Occipital lobe (tissue), 2 donors: ENCODE data around the gene PRKD1. TPM values are rescaled to one million over a fixed set of nuclear protein-coding genes. Genes with fewer than 3 reads are reported as not detected.

Source experiments
- DNase-seq: peaks from one replicate; lab custom pipeline; 2025; lab: John Stamatoyannopoulos, UW
- total RNA-seq: library from RNA; depleted of rRNA; stranded (reverse); fragments of >200 nt; gene quantifications from one replicate; pipeline ENCODE4 v1.2.3, GENCODE V29; 2014

PRKD1 gene
- total RNA-seq, 1 donor from 2014 or later: 20.0 TPM

DNA sequence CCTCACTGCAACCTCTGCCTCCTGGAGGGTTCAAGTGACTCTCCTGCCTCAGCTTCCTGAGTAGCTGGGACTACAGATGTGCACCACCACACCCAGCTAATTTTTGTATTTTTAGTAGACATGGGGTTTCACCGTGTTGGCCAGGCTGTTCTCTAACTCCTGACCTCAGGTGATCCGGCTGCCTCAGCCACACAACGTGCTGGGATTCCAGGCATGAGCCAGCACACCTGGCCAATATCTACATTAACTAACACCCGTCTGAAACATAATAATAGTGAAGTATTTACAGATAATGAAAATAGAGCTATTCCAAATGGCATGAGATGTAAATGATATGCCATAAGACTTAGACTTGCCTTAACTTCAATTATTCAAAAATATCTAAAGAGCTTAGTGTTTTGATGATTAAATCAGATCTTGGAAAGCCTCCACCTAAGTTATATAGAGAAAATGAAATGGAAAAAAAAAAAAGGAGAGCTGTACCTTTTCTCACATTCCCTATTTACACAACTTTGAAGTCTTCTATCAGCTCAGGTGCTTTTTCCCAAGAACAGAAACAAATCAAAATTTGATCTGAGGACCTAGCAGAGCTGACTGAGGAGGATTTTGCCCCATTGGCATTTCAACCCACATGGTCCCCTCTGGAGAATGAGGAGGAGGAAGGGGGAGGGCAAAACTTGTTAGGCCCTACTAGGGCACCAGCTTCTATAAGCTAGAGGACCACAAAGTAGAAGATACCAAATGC is 309.2 kb downstream of the PRKD1 start:
- DNase-seq: no peak

DNA sequence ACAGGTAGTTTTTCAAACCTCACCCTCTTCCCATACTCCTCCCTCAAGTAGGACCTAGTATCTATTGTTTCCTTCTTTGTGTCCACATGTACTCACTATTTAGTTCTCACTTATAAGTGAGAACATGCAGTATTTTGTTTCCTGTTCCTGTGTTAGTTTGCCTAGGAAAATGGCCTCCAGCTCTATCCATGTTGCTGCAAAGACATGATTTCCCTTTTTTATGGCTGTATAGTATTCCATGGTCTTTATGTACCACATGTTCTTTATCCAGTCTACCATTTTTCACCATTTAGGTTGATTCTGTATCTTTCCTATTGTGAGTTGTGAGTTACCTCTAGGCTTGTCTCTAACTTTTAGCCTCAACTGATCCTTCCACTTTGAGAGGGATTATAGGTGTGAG is 310.7 kb downstream of the PRKD1 start:
- DNase-seq: no peak

DNA sequence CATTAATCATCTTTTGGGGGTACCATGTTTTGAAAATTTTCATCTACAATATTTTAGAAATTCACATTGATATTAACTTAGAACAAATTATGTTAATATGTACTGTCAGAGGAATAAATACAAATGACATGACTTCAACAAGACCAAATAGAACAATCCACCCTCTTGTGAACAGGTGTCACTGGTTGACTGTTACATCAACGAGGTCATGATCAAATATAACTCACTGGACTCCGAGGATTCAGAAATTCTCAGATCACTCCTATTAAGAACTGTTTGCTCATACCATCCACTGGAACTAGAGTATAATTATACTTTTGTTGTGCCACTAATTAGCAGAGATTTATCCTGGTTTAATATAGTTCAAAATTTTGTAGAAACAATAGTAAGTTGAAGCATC is 318.8 kb downstream of the PRKD1 start:
- no peak for DNase-seq

DNA sequence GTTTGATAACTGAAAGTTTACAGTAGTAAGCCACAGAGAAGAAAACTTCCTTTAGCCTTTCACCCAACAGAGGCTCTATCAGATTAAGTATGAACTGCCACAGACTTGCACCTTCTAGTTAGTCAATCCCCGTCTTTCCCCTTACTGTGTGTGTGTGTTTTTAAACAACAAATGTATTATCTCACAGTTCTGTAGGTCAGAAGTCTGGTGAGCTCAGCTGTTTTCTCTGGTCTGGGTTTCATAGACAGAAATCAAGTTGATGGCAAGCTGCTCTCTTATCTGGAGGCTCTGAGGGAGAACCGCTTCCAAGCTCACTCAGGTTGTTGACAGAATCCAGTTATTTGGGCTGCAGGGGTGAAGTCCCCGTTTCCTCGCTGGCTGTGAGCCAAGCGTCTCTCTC is 320.5 kb downstream of the PRKD1 start:
- no peak for DNase-seq

DNA sequence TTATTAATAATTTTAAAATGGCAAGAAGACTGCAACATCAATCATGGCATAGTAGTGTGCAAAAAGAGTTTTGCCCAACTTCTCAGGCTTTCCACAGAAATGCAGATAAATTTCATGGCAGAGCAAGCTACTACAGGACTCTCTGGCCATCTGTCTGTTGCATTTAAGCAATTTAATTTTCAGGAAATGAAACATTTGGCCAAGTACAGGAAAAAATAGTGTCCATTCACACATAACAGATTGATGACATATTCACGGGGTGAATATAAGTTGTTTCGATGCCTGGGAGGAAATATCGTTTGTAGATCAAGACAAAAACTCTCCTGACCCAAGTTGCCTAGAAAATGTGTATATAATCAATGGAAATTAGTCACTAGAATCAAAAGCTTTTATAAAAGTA is 324.0 kb downstream of the PRKD1 start:
- DNase-seq: no peak

DNA sequence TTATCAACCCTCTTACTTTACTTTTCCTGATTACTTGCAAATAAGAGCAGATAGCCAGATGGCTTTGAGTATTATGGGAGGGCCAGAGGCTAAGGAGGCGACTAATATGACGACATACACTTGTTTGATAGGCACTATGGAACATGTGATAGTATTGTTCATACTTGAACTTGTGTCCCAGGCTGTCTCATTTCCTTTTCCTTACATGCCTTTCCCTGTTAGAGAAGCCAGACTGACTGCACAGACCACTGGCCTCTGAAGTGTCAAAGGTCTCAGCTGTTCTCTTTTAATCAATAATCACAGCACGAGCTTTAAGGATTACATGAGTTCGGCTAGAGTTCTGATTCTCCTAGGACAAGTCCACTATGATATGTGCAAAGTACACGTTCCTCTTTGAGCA is 326.0 kb downstream of the PRKD1 start:
- no peak for DNase-seq

DNA sequence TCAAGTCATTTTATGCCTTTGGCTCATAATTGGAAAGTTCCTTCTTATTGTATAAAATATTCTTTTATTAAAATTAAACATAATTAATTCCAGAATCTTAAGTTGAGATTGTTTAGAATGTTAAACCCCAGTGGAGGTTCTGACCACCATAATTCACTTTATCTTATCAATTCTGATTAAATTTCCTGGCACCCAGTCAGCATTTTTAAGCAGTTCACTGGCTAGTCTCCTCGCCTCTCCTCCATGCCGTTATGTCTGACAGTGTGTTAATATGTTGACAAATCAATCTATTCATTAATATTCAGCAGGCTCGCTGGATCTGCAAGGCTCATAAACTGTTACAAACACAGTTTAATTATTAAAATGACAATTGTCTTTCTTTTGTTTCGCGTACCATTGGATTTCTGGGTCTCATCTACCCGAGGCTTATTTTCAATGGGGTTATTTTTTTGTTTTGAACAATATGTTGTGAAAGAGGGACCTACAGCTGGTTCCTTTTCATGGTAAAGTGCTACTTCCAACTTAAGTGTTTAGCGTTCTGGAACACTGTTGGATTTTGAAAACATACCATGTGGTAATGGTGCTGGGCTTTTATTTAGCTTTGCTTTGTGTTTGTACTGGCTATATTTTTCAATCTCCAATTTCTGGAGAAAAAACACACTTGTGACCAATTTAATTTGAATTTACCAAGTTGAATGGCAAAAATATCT is 339.7 kb downstream of the PRKD1 start:
- no peak for DNase-seq

DNA sequence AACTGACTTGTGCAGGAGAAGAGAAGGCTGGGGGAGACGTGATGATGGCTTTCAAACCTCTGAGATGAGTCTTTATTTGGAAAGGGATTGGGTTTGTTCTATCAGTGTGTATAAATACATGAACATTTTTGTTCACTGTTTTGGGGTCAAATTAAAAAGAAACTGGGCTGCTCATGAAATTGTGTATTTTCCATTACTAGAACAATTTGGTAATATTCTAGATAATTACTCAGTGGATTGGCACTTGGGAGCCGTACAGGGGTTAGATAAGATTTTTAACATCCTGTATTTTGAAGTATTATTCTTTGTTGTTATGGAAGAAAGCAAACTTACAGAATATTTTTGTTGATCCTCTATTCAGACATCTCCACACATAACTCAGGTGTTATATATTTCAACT is 340.6 kb downstream of the PRKD1 start:
- DNase-seq: no peak

DNA sequence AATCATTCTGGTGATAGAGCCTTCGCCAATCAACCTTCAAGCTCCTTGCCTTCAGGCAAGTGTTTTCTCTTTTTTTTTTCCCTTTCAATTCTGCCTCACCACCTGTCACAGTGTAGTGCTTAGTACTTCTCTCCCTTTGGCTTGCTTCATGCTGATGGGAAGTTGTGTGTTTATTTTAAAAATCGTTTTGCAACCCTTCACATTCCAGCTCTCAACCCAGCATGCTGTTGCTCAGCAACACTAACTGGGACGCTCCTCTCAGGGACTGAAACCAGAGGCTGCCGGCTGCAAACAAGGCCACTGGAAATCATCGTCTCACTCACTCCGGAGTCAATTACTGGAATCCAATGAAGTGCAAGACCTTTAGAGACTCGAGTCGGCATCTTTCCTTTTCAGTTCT is 342.7 kb downstream of the PRKD1 start:
- DNase-seq: peak; percentile 65

DNA sequence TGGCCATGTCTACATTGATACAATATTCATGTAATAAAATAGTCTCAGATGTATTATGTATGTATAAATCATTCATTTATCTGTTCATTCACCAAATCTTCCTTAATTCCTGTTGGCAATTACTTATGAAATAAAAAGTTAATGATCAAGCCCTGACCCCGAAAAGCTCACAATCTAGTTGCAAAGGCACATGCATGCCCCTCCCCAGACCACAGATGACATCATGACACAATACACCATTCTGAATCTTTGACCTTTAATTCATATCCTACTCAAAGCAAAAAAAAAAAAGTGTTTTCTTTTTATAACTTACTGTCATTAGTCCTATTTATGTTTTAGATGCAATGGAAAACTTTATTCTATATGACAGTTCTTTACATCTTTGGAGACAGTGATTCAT is 346.9 kb downstream of the PRKD1 start:
- no peak for DNase-seq

DNA sequence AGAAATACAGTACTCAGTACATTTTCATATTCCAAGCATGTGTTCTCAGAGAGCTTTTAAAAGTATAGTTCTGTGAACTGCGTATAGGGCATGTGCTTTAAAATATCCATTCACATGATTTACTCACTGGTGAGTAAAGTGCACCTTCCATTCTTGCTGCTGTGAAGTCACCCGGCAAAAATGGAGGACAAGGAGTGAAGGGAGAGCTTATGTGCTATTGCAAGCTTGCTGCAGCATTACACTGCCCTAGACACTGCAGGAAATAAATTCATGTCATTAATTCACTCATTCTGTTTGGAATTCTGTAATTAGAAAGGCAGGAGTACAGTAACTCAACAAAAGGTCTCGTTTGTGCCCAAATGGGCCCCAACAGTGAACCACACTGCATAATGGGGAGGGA is 347.8 kb downstream of the PRKD1 start:
- no peak for DNase-seq

DNA sequence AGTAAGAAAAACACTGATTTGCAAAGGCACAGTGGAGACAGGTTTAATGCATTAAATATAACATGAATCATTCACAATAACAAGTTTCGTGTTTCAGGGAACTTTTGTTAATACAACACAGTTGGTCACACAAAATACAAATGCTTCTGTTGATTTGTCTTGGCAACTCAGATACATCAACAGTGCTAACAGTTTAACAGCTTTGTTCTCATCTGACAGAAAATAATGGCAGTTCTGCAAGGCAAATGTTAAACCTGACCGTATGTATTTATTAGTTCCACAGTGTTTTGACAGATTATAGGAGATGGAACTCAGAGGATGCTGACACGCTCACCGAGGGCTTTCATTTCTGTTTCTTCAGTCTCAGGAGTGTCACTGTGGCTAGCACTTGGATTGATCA is 350.7 kb downstream of the PRKD1 start:
- DNase-seq: no peak

DNA sequence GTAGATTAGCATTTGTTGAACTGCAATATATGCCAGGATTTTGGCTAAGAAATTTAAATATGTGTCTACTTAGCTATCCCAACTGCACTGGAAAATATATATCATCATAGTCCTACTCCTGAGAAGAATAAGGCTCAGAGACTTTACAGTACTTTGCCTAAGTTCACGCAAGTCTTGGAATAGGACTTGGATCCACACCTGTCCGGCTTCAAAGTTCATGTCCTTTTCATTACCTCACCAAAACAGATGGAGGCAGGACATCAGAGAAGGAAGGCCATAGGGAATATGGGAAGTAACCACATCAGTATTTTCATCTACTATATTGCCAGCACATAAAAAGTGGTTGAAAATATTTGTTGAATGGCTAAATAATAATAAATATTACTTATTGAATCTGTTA is 358.5 kb downstream of the PRKD1 start:
- no peak for DNase-seq

DNA sequence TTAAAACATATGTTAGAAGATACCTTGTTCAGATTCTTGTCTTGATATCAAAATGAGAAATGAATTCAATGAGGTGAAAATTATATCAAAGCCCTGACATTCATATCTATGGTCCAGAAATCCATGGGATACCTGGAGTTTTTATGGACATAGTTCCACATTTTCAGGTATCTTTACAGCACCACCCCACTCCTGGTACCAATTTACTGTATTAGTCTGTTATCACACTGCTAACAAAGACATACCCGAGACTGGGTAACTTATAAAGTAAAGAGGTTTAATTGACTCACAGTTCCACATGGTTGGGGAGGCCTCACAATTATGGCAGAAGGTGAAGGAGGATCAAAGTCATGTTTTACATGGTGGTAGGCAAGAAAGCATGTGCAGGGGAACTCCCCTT is 361.5 kb downstream of the PRKD1 start:
- no peak for DNase-seq

DNA sequence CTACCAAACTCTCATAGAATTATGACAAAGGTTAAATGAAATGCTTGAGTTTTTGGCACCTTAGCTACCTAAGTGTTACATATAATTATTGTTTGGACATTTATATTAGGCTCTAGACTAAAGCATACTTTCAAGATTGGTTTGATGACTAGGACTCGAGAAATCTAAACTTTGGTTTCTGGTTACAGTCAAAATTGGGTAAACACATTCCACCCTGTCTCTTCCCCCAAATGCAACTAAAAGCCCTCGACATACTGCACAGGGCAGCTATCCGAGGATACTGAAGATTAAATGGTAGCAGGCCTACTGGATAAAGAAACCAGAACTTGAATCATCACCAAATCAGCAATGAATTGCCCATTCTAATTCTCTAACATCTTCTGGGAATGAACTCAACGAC is 369.1 kb downstream of the PRKD1 start:
- no peak for DNase-seq

DNA sequence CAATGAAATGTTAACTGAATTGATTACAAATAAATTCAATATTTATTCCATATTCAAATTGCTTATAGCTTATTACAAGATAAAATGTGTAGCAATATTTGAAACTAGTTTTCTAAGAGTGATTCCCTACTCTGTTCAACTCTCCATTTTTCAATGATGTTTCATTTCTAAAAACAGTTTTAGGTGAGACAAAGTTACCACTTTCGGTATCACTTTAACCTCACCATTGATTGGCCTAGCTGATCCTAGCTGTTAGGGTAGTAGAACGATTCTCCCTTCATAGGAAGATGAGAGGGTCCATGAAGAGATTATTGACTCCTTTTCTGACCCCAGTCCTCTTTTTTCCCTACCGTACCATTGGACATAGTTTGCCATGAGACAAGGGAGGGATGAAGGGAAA is 373.3 kb downstream of the PRKD1 start:
- DNase-seq: no peak

DNA sequence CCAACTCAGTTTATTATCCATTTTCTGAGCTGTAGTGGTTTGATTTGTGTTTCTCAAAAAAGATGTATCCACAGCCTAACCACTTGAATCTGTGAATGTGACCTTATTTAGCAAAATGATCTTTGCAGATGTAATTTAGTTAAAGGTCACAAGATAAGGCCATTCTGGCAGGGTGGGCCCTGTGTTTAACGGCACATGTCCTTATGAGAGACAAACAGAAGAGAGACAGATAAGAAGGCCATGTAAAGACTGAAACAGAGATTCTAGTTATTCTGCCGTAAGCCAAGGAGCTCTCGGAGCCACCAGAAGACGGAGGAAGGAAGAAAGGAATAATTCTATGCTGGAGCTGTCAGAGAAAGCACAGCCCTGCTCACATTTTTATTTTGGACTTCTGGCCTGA is 374.2 kb downstream of the PRKD1 start:
- DNase-seq: no peak

DNA sequence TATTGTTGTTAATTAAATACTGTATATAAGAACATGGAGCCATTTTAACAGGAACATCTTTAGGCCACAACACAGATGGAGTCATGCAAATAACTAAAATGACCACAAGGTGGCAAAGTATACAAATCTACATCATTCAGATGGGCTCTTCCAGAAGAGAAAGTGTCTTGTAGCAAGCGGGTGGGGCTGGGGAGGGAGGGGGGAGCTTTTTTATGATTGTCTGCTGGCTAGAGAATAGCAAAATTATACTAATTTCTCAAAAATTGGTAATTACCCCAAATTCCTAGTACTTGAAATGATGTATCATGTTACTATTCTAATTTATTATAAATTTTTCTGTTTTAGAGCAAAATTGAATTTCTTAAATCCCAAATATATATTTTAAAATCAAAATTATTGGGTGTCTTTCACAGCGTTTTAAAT is 378.7 kb downstream of the PRKD1 start:
- DNase-seq: no peak

DNA sequence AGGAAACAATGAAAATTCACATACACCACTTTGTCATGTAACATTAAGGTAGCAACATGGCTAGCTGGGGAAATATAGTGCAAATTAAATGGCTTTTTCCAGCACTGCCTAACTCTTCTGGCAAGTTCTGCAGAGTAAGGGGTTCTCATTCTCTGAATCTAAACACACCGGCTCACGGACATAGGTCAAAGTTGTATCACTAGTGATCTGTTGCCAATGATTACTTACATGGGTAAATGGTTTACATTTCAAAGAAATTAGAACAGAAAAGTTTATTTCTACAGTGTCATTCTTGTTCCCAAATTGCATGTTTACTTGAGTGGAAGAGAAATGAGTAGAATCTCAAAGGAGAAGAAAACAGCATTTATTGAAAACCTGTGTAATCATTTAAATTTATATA is 381.9 kb downstream of the PRKD1 start:
- DNase-seq: no peak

DNA sequence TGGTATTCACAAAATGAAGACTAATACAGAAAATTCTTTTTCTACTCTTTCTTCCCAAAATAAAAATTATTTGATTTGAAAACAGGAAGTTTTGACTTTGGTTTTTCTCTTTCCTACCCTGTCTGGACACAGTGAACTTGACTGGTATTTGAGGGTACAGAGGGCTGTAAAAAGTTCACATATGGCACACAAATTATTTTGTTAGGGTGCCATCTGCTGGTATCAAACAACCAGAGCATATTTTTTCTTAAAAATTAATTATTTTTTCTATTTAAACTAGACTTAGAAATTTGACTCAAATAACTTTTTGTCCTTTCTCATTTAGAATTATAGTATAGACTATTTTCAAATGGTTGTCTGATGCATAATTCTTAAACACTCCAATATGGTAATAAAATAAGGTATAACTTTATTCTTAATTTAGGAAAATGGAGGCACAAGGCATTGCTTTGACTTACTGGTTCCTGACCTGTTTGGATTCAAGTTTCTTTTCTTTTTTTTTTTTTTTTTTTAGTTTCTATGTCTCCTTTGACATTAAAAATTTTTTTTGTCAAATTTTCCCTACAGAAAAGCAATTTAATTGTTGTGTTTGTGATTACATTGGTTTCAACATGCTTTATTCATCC is 390.6 kb downstream of the PRKD1 start:
- no peak for DNase-seq

DNA sequence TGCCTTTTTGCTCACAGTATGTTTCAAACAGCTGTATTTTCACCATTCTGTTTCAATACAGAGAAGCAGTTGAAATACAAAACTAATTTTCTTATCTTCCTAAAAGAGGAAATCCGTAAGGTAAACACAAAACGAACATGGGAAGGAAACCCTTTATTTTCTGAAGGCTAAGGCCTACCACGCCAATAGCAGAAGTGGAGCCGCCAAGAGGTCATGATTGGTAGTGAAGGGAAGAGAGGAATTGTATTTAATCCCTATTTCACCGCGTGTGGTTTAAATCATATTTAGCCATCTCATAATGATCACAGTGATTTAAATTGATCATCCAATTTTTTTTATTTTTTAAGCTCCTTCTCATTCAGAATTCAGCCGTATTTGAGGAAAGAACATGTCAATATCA is 398.2 kb downstream of the PRKD1 start:
- no peak for DNase-seq

DNA sequence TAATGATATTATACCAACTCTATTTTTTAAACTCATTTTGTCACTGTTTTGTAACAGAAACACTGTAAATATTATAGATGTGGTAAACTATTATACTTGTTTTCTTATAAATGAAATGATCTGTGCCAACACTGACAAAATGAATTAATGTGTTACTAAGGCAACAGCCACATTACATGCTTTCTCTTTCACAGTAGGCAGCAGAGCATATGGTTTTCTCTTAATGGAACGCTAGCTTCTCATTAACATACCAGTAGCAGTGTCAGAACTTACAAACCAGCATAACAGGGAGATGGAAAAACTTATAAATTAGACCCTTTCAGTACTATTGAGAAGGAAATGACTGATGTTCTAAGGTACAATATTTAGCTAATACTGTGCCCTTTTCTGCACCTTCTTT is 398.8 kb downstream of the PRKD1 start:
- DNase-seq: no peak

DNA sequence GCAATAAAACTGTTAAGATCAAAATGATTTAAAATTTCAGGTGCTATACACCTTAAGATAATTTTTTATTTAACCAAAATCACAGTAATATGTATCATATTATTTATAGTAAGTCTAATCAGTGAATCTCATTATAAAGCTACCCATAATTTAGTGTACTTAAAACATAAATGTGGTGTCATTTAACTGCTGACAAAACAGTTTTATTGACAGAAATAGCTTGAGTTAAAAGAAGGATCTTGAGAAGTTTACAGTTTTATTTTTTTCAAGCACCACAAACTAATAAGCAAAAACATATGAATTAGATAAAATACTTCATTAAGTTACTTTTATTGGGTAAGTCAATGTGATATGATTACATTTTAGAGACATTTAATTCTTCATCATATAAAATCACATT is 400.4 kb downstream of the PRKD1 start:
- no peak for DNase-seq
